H9 (cell line): ENCODE data around the gene MUC5B. TPM values are rescaled to one million over a fixed set of nuclear protein-coding genes. Genes with fewer than 3 reads are reported as not detected.

Source experiments
- DNase-seq: peaks from one replicate; pipeline ENCODE4 v3.0.0-alpha.2; 2017
- H2AFZ ChIP-seq: one replicate; pipeline ENCODE4 v1.6.1; 2013; ENCODE audit warnings: mild to moderate bottlenecking, low read length, control low read depth, moderate library complexity
- H2AK5ac ChIP-seq: 2 replicates; pipeline ENCODE4 v1.6.1; 2013; ENCODE audit warnings: low read length, control low read depth, mixed read lengths; ENCODE audit not compliant: insufficient read length
- H2BK120ac ChIP-seq: one replicate; pipeline ENCODE4 v1.6.1; 2013; ENCODE audit warnings: low read depth, mild to moderate bottlenecking, low read length, control low read depth, inconsistent platforms; ENCODE audit not compliant: poor library complexity, severe bottlenecking
- H2BK12ac ChIP-seq: 2 replicates; pipeline ENCODE4 v1.6.1; 2013; ENCODE audit warnings: low read length, control low read depth, mixed read lengths, low read depth; ENCODE audit not compliant: insufficient read length
- H2BK15ac ChIP-seq: 2 replicates; pipeline ENCODE4 v1.6.1; 2013; ENCODE audit warnings: low read depth, low read length, control low read depth
- H2BK20ac ChIP-seq: one replicate; pipeline ENCODE4 v1.6.1; 2013; ENCODE audit warnings: low read depth, mild to moderate bottlenecking, low read length, control low read depth, inconsistent platforms; ENCODE audit not compliant: poor library complexity, severe bottlenecking
- H2BK5ac ChIP-seq: 2 replicates; pipeline ENCODE4 v1.6.1; 2013; ENCODE audit warnings: low read length, control low read depth, mixed read lengths; ENCODE audit not compliant: insufficient read length
- H3K14ac ChIP-seq: 2 replicates; pipeline ENCODE4 v1.6.1; 2013; ENCODE audit warnings: low read length, control low read depth; ENCODE audit not compliant: insufficient read depth
- H3K18ac ChIP-seq: 2 replicates; pipeline ENCODE4 v1.6.1; 2013; ENCODE audit warnings: low read depth, mild to moderate bottlenecking, mixed read lengths, low read length, control low read depth; ENCODE audit not compliant: insufficient read length
- H3K23ac ChIP-seq: 2 replicates; pipeline ENCODE4 v1.6.1; 2013; ENCODE audit warnings: low read length, control low read depth, mixed read lengths, low read depth; ENCODE audit not compliant: insufficient read length
- H3K23me2 ChIP-seq: 2 replicates; pipeline ENCODE4 v1.6.1; 2013; ENCODE audit warnings: low read depth, mild to moderate bottlenecking, mixed read lengths, low read length, control low read depth; ENCODE audit not compliant: insufficient read length, poor library complexity, severe bottlenecking
- H3K27ac ChIP-seq: 2 replicates; pipeline ENCODE4 v1.5.1; 2013; ENCODE audit warnings: low read length, control low read depth, mixed read lengths, low read depth; ENCODE audit not compliant: insufficient read length
- H3K27me3 ChIP-seq: 2 replicates; pipeline ENCODE4 v1.6.1; 2013; ENCODE audit warnings: low read length, control low read depth, inconsistent platforms; ENCODE audit not compliant: insufficient read depth
- H3K4ac ChIP-seq: 2 replicates; pipeline ENCODE4 v1.6.1; 2013; ENCODE audit warnings: low read depth, mild to moderate bottlenecking, control low read depth, inconsistent platforms, low read length, moderate library complexity
- H3K4me1 ChIP-seq: 2 replicates; pipeline ENCODE4 v1.6.1; 2013; ENCODE audit warnings: low read length, control low read depth, inconsistent platforms; ENCODE audit not compliant: insufficient read depth
- H3K4me2 ChIP-seq: 2 replicates; pipeline ENCODE4 v1.6.1; 2013; ENCODE audit warnings: low read length, control low read depth, mixed read lengths; ENCODE audit not compliant: insufficient read length, insufficient read depth
- H3K56ac ChIP-seq: 2 replicates; pipeline ENCODE4 v1.6.1; 2013; ENCODE audit warnings: low read depth, mild to moderate bottlenecking, mixed read lengths, low read length, control low read depth; ENCODE audit not compliant: insufficient read length
- H3K79me1 ChIP-seq: 2 replicates; pipeline ENCODE4 v1.6.1; 2013; ENCODE audit warnings: low read depth, mild to moderate bottlenecking, moderate library complexity, low read length, control low read depth, inconsistent platforms; ENCODE audit not compliant: insufficient read depth, poor library complexity, severe bottlenecking
- H3K79me2 ChIP-seq: 2 replicates; pipeline ENCODE4 v1.6.1; 2013; ENCODE audit warnings: low read length, control low read depth, inconsistent platforms; ENCODE audit not compliant: insufficient read depth
- H3K9ac ChIP-seq: 2 replicates; pipeline ENCODE4 v1.6.1; 2013; ENCODE audit warnings: low read length, control low read depth, mixed read lengths; ENCODE audit not compliant: insufficient read length; ENCODE audit errors: extremely low read depth
- H3K9me3 ChIP-seq: one replicate; pipeline ENCODE4 v1.6.1; 2013; ENCODE audit warnings: low read depth, low read length, inconsistent platforms; ENCODE audit not compliant: control insufficient read depth
- H3T11ph ChIP-seq: one replicate; pipeline ENCODE4 v1.6.1; 2013; ENCODE audit warnings: mild to moderate bottlenecking, low read length, control low read depth, inconsistent platforms
- H4K20me1 ChIP-seq: one replicate; pipeline ENCODE4 v1.6.1; 2013; ENCODE audit not compliant: control insufficient read depth, insufficient read length, insufficient read depth
- H4K5ac ChIP-seq: 2 replicates; pipeline ENCODE4 v1.6.1; 2013; ENCODE audit warnings: low read depth, mild to moderate bottlenecking, mixed read lengths, low read length, control low read depth; ENCODE audit not compliant: insufficient read length
- H4K8ac ChIP-seq: replicated peaks from 2 replicates; pipeline ENCODE4 v1.6.1; 2013; ENCODE audit warnings: low read length, control low read depth, mixed read lengths, low read depth; ENCODE audit not compliant: insufficient read length
- H4K91ac ChIP-seq: 2 replicates; pipeline ENCODE4 v1.6.1; 2013; ENCODE audit warnings: low read depth, mild to moderate bottlenecking, moderate library complexity, mixed read lengths, low read length, control low read depth; ENCODE audit not compliant: insufficient read length
- H3K27ac Mint-ChIP-seq, 3 experiments: 2 replicates in 2 of 3; 3 replicates in 1 of 3; pipeline ENCODE4 v1.8.0; 2020 to 2021; ENCODE audit warnings: mixed read lengths in 3 of 3, mild to moderate bottlenecking in 1 of 3, moderate library complexity in 1 of 3
- H3K27me3 Mint-ChIP-seq: 2 replicates; pipeline ENCODE4 v1.8.0; 2021; ENCODE audit warnings: low read depth, mild to moderate bottlenecking, moderate library complexity, mixed read lengths
- H3K36me3 Mint-ChIP-seq, 3 experiments: 2 replicates in 2 of 3; 3 replicates in 1 of 3; pipeline ENCODE4 v1.8.0; 2020 to 2021; ENCODE audit warnings: low read depth in 3 of 3, mixed read lengths in 3 of 3; ENCODE audit not compliant: insufficient read depth in 1 of 3
- H3K4me1 Mint-ChIP-seq, 2 experiments: 2 replicates each; pipeline ENCODE4 v1.8.0; 2020; ENCODE audit warnings: mixed read lengths in 2 of 2
- H3K4me3 Mint-ChIP-seq, 2 experiments: 2 replicates in 1 of 2; 3 replicates in 1 of 2; pipeline ENCODE4 v1.8.0; 2020 to 2021; ENCODE audit warnings: mild to moderate bottlenecking in 2 of 2, mixed read lengths in 2 of 2, moderate library complexity in 1 of 2
- H3K9me3 Mint-ChIP-seq, 2 experiments: 2 replicates in 1 of 2; 3 replicates in 1 of 2; pipeline ENCODE4 v1.8.0; 2020; ENCODE audit warnings: mild to moderate bottlenecking in 2 of 2, mixed read lengths in 2 of 2, moderate library complexity in 1 of 2
- WGBS: extraction: QIAGEN DNeasy Blood & Tissue Kit; methylation state at CpG from one replicate; pipeline ENCODE4 v1.1.7; 2013; ENCODE audit warnings: missing lambda C conversion rate, low lambda C conversion rate, mixed read lengths; ENCODE audit not compliant: insufficient read length; ENCODE audit errors: extremely low coverage; 5-methylcytosine and 5-hydroxymethylcytosine counted together
- total RNA-seq: library from RNA; stranded (reverse); gene quantifications from 2 replicates; pipeline ENCODE4 v1.2.1, GENCODE V29; 2021
- TF ChIP-seq, protein P1 (sequence below): fragments of 200-600 bp; sonication (generic); conservative IDR thresholded peaks from 3 replicates; pipeline ENCODE4 v1.8.0; 2021; ENCODE audit warnings: antibody characterized with exemption, mild to moderate bottlenecking

MUC5B gene
- total RNA-seq, 1 experiment from 2014 or later, result not detected

DNA sequence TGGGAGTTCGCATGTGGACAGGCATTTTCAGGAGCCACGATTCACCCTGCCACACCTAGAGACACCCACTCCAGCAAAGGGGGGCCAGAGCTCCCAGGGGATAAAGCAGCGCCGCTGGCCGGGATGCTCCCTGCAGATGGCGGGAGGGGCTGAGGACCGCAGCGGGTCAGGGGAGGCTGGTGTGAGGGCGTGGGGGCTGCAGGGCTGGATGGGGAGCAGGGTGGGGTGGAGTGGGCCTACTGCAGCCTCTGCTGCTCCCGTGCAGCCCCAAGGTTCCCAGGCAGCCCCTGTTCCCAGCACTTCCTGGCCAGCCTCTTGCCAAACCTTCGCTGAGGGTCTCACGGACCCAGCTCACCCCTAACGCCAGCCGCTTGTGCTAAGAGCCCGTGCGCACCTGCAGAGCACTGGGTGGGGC is 13.0 kb downstream of the MUC5B start:
- Histone ChIP-seq H4K5ac (no peak overlapping the region), H2AK5ac (no peak overlapping the region), H3K56ac (no peak overlapping the region), H3K27me3 (no peaks in the 10 kb centered on the region), H3K23ac (no peak overlapping the region), H3K4ac (no peak overlapping the region), H2AFZ (no peak overlapping the region), H3K79me1 (no peaks in the 10 kb centered on the region), H3T11ph (no peak overlapping the region), H3K9ac (no peak overlapping the region), H2BK20ac (no peak overlapping the region), H2BK15ac (no peak overlapping the region), H4K91ac (no peak overlapping the region), H3K9me3 (no peaks in the 10 kb centered on the region), H3K14ac (no peak overlapping the region; the same call in 1 of the 2 replicates), H3K4me1 (no peaks in the 10 kb centered on the region), H3K27ac (no peak overlapping the region), H2BK5ac (no peak overlapping the region), H3K79me2 (no peaks in the 10 kb centered on the region), H4K8ac (no peak overlapping the region), H2BK120ac (no peak overlapping the region), H3K23me2 (no peaks in the 10 kb centered on the region), H3K18ac (no peak overlapping the region), H3K4me2 (no peak overlapping the region), H2BK12ac (no peak overlapping the region), H4K20me1 (no peaks in the 10 kb centered on the region)
- Mint-ChIP-seq H3K9me3 (no peaks in the 10 kb centered on the region), H3K27ac (no peak overlapping the region), H3K4me3 (no peak overlapping the region), H3K4me1 (no peaks in the 10 kb centered on the region), H3K36me3 (no peaks in the 10 kb centered on the region), H3K27me3 (peaks cover 2% of the 10 kb centered on the region; the same call in 1 of the 2 replicates)
- TF ChIP-seq, protein P1, sequence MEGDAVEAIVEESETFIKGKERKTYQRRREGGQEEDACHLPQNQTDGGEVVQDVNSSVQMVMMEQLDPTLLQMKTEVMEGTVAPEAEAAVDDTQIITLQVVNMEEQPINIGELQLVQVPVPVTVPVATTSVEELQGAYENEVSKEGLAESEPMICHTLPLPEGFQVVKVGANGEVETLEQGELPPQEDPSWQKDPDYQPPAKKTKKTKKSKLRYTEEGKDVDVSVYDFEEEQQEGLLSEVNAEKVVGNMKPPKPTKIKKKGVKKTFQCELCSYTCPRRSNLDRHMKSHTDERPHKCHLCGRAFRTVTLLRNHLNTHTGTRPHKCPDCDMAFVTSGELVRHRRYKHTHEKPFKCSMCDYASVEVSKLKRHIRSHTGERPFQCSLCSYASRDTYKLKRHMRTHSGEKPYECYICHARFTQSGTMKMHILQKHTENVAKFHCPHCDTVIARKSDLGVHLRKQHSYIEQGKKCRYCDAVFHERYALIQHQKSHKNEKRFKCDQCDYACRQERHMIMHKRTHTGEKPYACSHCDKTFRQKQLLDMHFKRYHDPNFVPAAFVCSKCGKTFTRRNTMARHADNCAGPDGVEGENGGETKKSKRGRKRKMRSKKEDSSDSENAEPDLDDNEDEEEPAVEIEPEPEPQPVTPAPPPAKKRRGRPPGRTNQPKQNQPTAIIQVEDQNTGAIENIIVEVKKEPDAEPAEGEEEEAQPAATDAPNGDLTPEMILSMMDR, result no peak
- DNase-seq, result peak; percentile 18
- WGBS, result no CpG with 5 or more reads among the region's 16 CpGs
